ENCODE measurements around the gene ADARB2. TPM values are rescaled to one million over a fixed set of nuclear protein-coding genes. Genes with fewer than 3 reads are reported as not detected.
"Not testable (repeated sequence)": the region's sequence is repeated elsewhere in the genome, so short reads cannot be mapped to it uniquely, and the experiment has no call there.

The ADARB2 gene
- total and polyA plus RNA-seq, 7 donors = 0.05 to 0.39 (median 0.15) TPM; not detected in 2

DNA sequence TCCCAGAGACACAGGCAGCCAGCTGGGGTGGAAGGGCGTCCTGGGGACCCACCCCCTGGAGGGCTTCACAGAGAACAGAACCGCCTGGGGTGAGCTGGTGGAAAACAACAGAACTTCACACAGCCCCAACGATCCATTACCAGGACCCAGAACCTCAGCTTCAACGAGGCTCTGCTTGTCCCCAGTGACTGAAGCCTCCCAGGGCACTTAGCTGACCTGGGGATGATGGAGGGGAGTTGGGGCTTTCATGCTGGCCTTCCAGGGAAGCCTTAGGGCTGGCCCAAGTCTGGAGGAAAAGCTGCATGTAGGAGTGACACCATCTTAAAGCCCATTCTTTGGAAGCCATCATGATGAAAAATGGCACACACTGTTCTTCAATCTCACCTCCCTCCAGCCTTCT lies 381.0 kb downstream of the ADARB2 start:
- no peak for DNase-seq
- Histone ChIP-seq H3K27ac (no peak overlapping the region), H3K4me3 (no peak overlapping the region), H3K36me3 (ENCODE audit: insufficient read depth in 1 of 2, low read depth in 1 of 2) (no peaks in the 10 kb centered on the region), H3K4me1 (no peaks in the 10 kb centered on the region), H3K27me3 (ENCODE audit: insufficient read depth in 3 of 3, low read length in 2 of 3) (peaks cover 0 to 23% (median 4%) of the 10 kb centered on the region in 3 donors), H3K9me3 (no peaks in the 10 kb centered on the region)
- 64 to 73% (median 72%) methylated on average over 4 of the region's 4 CpGs for WGBS, 3 donors
- TF ChIP-seq, protein P1, sequence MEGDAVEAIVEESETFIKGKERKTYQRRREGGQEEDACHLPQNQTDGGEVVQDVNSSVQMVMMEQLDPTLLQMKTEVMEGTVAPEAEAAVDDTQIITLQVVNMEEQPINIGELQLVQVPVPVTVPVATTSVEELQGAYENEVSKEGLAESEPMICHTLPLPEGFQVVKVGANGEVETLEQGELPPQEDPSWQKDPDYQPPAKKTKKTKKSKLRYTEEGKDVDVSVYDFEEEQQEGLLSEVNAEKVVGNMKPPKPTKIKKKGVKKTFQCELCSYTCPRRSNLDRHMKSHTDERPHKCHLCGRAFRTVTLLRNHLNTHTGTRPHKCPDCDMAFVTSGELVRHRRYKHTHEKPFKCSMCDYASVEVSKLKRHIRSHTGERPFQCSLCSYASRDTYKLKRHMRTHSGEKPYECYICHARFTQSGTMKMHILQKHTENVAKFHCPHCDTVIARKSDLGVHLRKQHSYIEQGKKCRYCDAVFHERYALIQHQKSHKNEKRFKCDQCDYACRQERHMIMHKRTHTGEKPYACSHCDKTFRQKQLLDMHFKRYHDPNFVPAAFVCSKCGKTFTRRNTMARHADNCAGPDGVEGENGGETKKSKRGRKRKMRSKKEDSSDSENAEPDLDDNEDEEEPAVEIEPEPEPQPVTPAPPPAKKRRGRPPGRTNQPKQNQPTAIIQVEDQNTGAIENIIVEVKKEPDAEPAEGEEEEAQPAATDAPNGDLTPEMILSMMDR (IDR thresholded peaks at IDR 0.05) = no peak
- no peak for ATAC-seq
- intact Hi-C loops (cut with DNase I) = no loop called here

DNA sequence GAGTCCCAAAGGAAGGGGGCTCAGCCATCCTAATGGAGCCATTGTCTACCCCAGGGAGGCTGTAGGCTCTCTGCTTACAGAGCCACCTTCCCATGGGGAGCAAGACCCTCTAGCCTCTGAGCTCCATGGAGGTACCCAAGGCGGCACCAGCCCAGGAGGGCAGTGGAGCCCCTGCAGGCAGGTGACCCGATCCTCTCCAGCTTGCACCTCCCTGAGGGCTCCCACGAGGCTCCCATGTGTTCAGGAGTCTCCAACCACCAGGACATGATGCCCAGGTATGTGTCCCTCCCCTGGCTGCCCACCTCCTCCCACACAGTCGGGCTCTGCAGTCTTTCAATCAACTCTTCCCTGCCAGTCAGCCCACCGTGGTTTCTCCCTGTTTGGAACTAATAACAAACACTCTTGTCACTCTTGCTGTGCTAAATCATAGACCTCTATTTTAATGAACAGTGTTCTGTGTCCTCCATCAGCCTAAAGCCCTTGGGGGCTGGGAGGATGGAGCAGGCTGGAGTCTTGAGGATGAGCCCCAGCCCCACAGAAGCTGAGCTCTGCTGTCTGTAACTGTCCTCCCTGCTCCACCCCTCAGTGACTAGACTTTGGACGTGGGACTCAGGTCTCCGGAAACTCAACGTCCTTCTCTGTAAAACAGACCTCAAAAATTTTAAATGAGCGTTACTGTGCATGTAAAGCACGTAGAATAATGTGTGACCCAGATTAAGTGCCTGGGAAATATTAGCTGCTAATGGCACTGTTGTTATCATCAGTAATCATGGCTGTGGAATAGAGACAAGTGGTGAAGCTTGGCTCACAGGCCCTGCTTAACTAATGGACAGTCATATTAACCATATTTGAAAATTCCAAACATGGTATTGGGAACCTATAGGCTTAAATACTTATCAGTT lies 382.3 kb downstream of the ADARB2 start:
- Histone ChIP-seq H3K36me3 (ENCODE audit: insufficient read depth in 1 of 2, low read depth in 1 of 2) (no peaks in the 10 kb centered on the region), H3K9me3 (no peaks in the 10 kb centered on the region), H3K27me3 (ENCODE audit: insufficient read depth in 3 of 3, low read length in 2 of 3) (peaks cover 0 to 12% (median 2%) of the 10 kb centered on the region in 3 donors), H3K4me1 (no peaks in the 10 kb centered on the region), H3K4me3 (no peak overlapping the region), H3K27ac (no peak overlapping the region)
- DNase-seq (no peak), ATAC-seq (no peak)
- intact Hi-C loops (cut with DNase I) = no loop called here
- TF ChIP-seq, protein P1 (IDR thresholded peaks at IDR 0.05) = no peak
- 56 to 63% (median 62%) methylated on average over 9 to 10 of the region's 10 CpGs for WGBS, 3 donors

GRCh38 chr10:1352296-1352695 lies 385.0 kb downstream of the ADARB2 start:
- H3K9me3 ChIP-seq; intact Hi-C loops (cut with DNase I); H3K4me1 ChIP-seq; H3K27ac ChIP-seq; DNase-seq; H3K4me3 ChIP-seq; H3K36me3 ChIP-seq (ENCODE audit: insufficient read depth in 1 of 2, low read depth in 1 of 2); ATAC-seq; H3K27me3 ChIP-seq (ENCODE audit: insufficient read depth in 3 of 3, low read length in 2 of 3): not testable (repeated sequence)
- WGBS, 3 donors = 79 to 89% (median 84%) methylated on average over 7 of the region's 7 CpGs

DNA sequence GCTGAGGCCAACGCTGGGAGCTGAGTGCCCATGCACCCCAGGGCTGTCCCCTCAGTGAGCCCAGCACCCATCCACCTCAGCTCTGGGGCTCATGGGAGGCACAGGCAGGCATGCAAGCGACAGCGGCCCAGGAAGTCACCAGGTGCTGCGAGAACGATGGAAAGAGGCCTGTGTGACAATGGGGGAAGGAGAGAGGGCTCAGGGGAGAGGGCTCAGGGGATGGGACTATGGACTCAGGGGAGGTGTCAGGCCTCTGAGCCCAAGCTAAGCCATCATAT lies 388.6 kb downstream of the ADARB2 start:
- WGBS, 3 donors = 78 to 87% (median 85%) methylated on average over 5 of the region's 5 CpGs
- TF ChIP-seq, protein P1 (IDR thresholded peaks at IDR 0.05) = no peak
- no peak for DNase-seq
- intact Hi-C loops (cut with DNase I) = no loop called here
- H3K4me1 ChIP-seq = no peaks in the 10 kb centered on the region
- H3K9me3 ChIP-seq = no peaks in the 10 kb centered on the region
- H3K27me3 ChIP-seq (ENCODE audit: insufficient read depth in 3 of 3, low read length in 2 of 3) = no peaks in the 10 kb centered on the region
- H3K27ac ChIP-seq = no peak overlapping the region
- no peaks in the 10 kb centered on the region for H3K36me3 ChIP-seq (ENCODE audit: insufficient read depth in 1 of 2, low read depth in 1 of 2)
- H3K4me3 ChIP-seq = no peak overlapping the region
- no peak for ATAC-seq

- TF ChIP-seq, protein P1 (IDR thresholded peaks at IDR 0.05) = no peak
- WGBS, 3 donors = 53 to 66% (median 63%) methylated on average over 17 of the region's 17 CpGs
- ATAC-seq (no peak), DNase-seq (no peak)
- no peaks in the 10 kb centered on the region for H3K27me3 ChIP-seq (ENCODE audit: insufficient read depth in 3 of 3, low read length in 2 of 3)
- intact Hi-C loops (cut with DNase I) = no loop called here
- no peaks in the 10 kb centered on the region for H3K36me3 ChIP-seq (ENCODE audit: insufficient read depth in 1 of 2, low read depth in 1 of 2)
- H3K4me1 ChIP-seq = no peaks in the 10 kb centered on the region
- no peak overlapping the region for H3K27ac ChIP-seq
- H3K4me3 ChIP-seq = no peak overlapping the region
- H3K9me3 ChIP-seq = no peaks in the 10 kb centered on the region
Measured at GRCh38 chr10:1347962-1348772, 389.2 kb downstream of the ADARB2 start.
